ENCODE measurements around the gene EYA2.

The EYA2 gene

GRCh38 chr20:46978951-46979491 is 84.4 kb downstream of the EYA2 start:
- no peak for DNase-seq (ENCODE audit: low read depth, low spot score)

- DNase-seq (ENCODE audit: low read depth, low spot score): no peak
Observed at GRCh38 chr20:46979603-46980241, 85.1 kb downstream of the EYA2 start.

- DNase-seq (ENCODE audit: low read depth, low spot score): no peak
Observed at GRCh38 chr20:46981184-46981583, 86.5 kb downstream of the EYA2 start.

- no peak for DNase-seq (ENCODE audit: low read depth, low spot score)
Observed at GRCh38 chr20:46983466-46983865, 88.8 kb downstream of the EYA2 start.

- no peak for DNase-seq (ENCODE audit: low read depth, low spot score)
Observed at GRCh38 chr20:46984405-46984804, 89.8 kb downstream of the EYA2 start.

GRCh38 chr20:46985250-46985649 is 90.6 kb downstream of the EYA2 start:
- DNase-seq (ENCODE audit: low read depth, low spot score): no peak

- DNase-seq (ENCODE audit: low read depth, low spot score): no peak
Observed at GRCh38 chr20:46985671-46986070, 91.0 kb downstream of the EYA2 start.

GRCh38 chr20:46987001-46987400 is 92.4 kb downstream of the EYA2 start:
- DNase-seq (ENCODE audit: low read depth, low spot score): no peak

- DNase-seq (ENCODE audit: low read depth, low spot score): no peak
Observed at GRCh38 chr20:46990017-46990595, 95.5 kb downstream of the EYA2 start.

GRCh38 chr20:46990596-46991104 is 96.0 kb downstream of the EYA2 start:
- no peak for DNase-seq (ENCODE audit: low read depth, low spot score)

- DNase-seq (ENCODE audit: low read depth, low spot score): no peak
Observed at GRCh38 chr20:46991168-46991567, 96.5 kb downstream of the EYA2 start.

GRCh38 chr20:46991880-46992639 is 97.4 kb downstream of the EYA2 start:
- no peak for DNase-seq (ENCODE audit: low read depth, low spot score)

- no peak for DNase-seq (ENCODE audit: low read depth, low spot score)
Observed at GRCh38 chr20:46992640-46993035, 98.0 kb downstream of the EYA2 start.

- DNase-seq (ENCODE audit: low read depth, low spot score): no peak
Observed at GRCh38 chr20:46993465-46994095, 98.9 kb downstream of the EYA2 start.

GRCh38 chr20:46994341-46994740 is 99.7 kb downstream of the EYA2 start:
- DNase-seq (ENCODE audit: low read depth, low spot score): no peak

GRCh38 chr20:46995561-46996142 is 101.0 kb downstream of the EYA2 start:
- DNase-seq (ENCODE audit: low read depth, low spot score): no peak

GRCh38 chr20:46997187-46997586 is 102.5 kb downstream of the EYA2 start:
- no peak for DNase-seq (ENCODE audit: low read depth, low spot score)

- DNase-seq (ENCODE audit: low read depth, low spot score): no peak
Observed at GRCh38 chr20:46998477-46999240, 104.0 kb downstream of the EYA2 start.

- no peak for DNase-seq (ENCODE audit: low read depth, low spot score)
Observed at GRCh38 chr20:46999801-47000465, 105.3 kb downstream of the EYA2 start.

- DNase-seq (ENCODE audit: low read depth, low spot score): no peak
Observed at GRCh38 chr20:47003223-47003622, 108.6 kb downstream of the EYA2 start.

All from iPS DF 19.7 (cell line).